Measurements from ENCODE around the gene ABHD1.
"Not testable (repeated sequence)": the region's sequence is repeated elsewhere in the genome, so short reads cannot be mapped to it uniquely, and the experiment has no call there.

Gene ABHD1

DNA sequence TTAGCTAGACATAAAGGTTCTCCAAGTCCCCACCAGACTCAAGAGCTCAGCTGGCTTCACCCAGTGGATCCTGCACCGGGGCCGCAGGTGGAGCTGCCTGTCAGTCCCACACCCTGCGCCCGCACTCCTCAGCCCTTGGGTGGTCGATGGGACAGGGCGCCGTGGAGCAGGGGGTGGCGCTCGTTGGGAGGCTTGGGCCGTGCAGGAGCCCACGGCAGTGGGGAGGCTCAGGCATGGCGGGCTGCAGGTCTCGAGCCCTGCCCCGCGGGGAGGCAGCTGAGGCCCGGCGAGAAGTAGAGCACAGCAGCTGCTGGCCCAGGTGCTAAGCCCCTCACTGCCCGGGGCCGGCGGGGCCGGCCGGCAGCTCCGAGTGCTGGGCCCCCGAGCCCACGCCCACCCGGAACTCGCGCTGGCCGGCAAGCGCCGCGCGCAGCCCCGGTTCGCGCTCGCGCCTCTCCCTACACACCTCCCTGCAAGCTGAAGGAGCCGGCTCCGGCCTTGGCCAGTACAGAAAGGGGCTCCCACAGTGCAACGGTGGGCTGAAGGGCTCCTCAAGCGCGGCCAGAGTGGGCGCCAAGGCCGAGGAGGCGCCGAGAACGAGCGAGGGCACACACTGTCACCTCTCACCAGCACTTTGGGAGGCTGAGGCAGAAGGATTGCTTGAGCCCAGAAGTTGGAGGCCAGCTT is 12.1 kb upstream of the ABHD1 start:
- not testable (repeated sequence) for DNase-seq

GRCh38 chr2:27115519-27115918 is 8.1 kb upstream of the ABHD1 start:
- no peak for DNase-seq

- DNase-seq, result no peak
Measured at GRCh38 chr2:27117995-27118524, 5.6 kb upstream of the ABHD1 start.

DNA sequence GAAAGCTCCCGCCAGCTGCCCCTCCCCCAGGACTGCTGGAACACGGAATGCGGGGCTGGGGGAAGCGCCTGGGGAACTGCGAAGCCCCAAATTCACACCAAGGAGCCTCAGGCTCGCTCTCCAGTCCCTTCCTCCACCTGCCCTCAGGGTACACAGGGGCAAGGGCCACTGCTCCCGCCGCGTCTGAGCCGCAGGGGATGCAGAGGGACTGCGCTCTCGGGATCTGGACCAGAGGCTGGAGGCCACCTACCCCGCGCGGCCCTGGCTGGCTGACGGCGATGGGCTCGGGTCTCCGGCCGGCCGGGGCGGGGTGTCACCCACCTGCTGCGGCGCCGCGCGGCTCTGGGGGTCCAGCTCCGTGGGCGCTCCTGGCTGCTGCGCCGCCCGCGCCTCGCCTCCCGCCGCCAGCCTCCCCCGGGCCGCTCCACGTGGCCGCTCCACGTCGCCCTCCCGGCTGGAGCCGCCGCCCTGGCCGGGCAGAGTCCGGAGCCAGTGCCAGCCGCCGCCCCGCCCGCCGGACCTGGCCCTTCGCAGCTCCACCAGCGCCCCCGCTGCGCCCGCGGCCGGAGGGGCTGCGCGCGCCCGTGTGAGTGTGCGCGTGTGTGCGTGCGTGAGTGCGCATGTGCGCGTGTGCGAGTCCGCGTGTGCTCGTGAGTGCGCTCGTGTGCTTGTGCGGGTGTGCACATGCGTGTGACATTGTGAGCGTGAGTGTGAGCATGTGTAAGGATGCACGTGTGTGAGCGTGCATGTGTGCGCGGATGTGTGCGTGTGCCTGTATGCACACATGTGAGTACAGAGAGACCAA is 4.9 kb upstream of the ABHD1 start, which contains the start of gene CGREF1:
Gene CGREF1 (minus strand): TSS at position 604 of the 805 bp plus-strand sequence. CDS start 14,762 bp downstream, outside the sequence.
- DNase-seq, result peak; percentile 35

- not testable (repeated sequence) for DNase-seq
Measured at GRCh38 chr2:27119330-27119670, 4.3 kb upstream of the ABHD1 start.

- DNase-seq, result no peak
Measured at GRCh38 chr2:27121906-27122305, 1.7 kb upstream of the ABHD1 start.

DNA sequence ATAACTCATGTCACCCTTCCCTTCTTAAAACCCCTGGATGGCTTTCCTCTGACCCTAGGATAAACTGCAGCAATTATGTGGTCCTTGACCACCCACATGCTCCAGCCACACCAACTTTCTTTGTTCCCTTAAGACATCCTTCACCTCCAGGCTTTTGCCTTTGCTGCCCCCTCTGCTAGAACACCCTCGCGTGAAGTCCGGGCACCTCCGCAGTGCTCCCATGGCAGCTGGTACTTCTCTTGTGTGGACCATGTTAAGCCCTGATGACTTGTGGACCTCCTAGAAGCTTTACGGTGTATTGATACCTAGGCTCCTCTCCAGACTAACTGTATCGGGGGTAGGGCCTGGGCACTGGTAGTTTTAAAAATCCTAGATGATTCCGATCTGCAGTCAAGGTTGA is 824 bp upstream of the ABHD1 start:
- DNase-seq, result no peak

DNA sequence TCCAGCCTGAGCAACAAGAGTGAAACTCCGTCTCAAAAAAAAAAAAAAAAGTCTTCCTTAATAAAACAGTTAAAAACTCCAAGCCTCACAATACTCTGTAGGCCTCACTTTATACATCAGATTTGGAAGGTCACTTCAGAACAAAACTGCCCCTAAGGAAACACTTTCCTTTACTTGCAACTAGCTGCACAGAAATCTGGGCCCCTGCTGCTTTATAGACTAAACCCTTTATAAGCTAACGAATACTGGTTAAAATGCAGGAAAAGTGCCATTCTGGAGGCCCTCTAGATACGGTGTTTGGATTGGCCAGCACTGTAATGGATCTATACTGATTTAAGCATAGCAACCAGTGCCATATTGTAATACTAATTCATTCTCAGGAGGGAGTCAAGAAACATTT is 1.5 kb downstream of the ABHD1 start:
- no peak for DNase-seq

- no peak for DNase-seq
Measured at GRCh38 chr2:27126252-27126710, 2.7 kb downstream of the ABHD1 start.

DNA sequence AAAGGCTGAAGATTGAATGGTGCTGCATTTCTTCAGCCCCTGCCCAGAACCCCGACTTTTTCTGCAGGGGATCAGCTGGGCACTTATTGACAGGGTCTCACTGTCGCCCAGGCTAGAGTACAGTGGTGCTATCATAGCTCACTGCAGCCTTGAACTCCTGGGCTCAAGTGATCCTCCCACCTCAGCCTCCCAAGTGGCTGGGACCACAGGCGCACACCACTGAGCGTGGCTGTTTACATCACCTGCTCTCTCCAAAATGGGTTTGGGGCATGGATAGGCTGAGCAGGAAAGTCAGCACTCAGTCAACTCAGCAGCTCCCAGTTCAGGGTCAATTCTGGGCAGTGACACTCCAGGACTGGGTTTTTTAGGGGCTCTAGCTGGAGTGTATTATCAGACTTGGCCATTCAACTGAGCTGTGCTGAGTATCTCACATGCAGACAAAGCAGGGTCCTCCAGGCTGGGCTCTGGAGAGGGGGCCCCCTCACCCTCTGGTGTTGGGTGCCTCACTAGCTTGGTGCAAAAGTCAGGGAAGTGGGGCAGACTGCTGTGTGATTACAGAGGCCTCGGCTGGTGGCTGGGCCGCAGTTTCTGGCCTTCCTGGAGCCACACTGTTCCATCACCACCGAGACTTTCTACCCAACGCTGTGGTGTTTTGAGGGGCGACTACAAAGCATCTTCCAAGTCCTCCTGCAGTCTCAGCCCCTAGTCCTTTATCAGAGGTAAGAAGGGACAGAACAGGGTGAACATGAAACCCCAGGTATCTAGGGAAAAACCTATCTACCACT is 4.5 kb downstream of the ABHD1 start:
- no peak for DNase-seq

GRCh38 chr2:27128668-27129571 is 5.3 kb downstream of the ABHD1 start:
- DNase-seq, result peak; percentile 54

DNA sequence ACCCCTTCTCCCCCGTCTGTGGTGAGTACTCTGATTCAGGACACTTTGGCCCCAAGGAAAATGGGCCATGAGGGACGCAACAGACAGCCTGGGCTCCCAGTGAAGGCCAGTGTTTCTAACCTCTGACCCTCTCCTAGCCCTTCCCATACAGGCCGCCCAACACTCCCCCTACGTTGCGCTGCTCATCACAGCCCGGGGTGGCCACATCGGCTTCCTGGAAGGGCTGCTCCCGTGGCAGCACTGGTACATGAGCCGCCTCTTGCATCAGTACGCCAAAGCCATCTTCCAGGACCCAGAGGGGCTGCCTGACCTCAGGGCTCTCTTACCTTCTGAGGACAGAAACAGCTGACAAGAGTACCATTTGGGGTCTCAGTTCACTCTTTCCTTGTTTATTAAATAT is 6.8 kb downstream of the ABHD1 start:
- DNase-seq, result no peak

DNA sequence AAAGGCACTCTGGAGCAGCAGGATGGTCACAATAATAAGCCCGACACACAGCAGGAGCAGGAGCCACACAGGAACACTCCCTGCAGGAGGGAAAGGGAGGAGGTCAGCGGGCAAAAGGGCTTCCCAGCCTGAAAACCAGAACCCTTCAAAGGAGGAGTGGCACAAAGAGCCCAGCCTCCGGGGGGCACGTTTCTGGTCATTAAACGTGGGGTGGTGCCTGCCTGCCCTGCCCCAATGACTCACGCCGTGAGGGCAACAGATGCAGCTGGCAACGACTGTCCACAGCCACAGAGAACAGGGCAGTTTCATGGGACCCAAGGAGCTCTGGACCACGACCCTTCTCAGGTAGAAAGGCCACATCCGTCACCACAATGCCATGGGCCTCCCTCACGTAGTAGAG is 7.8 kb downstream of the ABHD1 start:
- no peak for DNase-seq

DNA sequence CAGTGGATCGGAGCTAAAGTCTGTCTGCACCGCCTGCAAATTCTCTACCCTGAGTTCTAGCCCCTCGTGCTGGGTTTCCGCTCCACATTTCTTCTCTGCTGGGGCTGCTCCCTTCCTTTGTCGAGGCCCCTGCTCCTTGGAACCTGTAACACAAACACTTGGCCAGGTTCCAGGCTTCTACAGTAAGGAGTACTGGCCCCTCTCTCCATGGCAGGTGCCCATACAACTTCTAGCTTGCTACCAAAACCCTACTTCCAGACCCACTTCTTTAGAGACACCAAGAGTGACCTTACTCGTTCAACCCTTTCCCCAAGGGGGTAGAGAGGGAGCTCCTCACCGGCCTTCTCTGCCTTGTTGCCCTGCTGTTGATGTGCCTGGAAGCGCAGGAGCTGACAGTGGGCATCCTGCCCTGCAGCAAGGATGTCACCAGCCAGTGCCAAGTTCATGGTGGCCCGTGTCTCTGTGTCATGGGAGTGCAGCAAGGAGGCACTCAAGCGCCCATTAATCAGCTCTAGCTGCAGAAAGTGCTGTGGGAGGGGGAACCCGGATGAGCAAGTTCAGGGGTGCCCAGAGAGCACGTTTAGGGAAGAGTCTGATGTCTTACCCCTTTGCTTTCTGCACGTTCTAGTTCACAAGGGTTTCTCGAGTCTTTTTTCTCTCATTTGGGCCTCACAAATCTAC is 9.7 kb downstream of the ABHD1 start:
- peak; percentile 48 for DNase-seq

GRCh38 chr2:27133905-27134780 is 10.5 kb downstream of the ABHD1 start, which contains the start of gene PREB:
Gene PREB, minus strand, starts transcription at chr2:27134636. Its CDS starts 215 bp downstream, at chr2:27134421.
- peak; percentile 95 for DNase-seq

DNA sequence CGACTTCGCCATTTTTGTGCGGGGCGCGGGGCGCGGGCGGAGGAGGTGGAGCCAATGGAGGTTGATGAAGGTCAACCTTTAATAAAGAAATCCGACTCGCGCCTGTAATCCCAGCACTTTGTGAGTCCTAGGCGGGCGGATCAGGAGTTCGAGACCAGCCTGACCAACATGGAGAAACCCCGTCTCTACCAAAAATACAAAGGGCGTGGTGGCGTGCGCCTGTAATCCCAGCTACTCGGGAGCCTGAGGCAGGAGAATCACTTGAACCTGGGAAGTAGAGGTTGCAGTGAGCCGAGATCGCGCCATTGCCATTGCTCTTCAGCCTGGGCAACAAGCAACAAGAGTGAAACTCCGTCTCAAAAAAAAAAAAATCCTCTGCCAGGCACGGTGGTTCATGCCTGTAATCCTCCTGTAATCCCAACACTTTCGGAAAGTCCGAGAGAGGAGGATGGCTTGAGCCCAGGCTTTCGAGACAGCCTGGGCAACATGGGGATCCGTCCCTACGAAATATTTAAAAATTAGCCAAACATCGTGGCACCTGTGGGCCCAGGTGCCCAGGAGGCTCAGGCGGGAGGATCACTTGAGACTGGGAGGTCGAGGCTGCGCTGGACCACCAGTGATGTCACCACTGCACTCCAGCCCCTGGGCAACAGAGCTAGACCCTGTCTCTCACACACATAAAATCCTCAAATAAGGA is 11.3 kb downstream of the ABHD1 start:
- no peak for DNase-seq

DNA sequence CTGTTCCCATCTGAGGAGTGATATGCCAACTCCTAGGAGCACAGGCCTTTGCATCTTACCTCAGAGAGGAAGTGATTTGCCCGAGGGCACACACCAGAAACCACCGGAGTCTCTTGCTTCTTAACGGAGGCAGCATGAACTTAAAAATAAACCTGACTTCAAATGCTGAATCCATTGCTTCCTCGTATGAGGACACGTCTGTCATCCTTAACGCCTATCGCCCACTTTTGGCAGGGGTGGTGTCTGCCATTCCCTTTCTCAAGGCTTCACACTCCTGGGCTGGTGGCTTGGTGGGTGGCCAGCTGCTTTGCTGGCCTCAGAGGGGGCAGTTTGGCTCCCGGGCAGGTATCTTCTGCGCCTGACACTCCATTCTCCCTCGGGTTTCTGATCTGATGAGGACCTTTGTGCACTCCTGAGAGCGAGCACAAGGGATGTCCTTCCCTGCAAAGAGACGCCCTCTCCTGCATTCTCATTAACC is 11.9 kb downstream of the ABHD1 start:
- no peak for DNase-seq

GRCh38 chr2:27136751-27137150 is 13.1 kb downstream of the ABHD1 start:
- DNase-seq, result no peak

- DNase-seq, result no peak
Measured at GRCh38 chr2:27137322-27137935, 13.8 kb downstream of the ABHD1 start.
